ENCODE data around the gene SDK2. TPM values are rescaled to one million over a fixed set of nuclear protein-coding genes. Genes with fewer than 3 reads are reported as not detected.

SDK2 gene
- total RNA-seq, 6 experiments from 2014 or later, result 0.11 to 0.46 (median 0.25) TPM

- WGBS (ENCODE audit: insufficient coverage, low coverage, low lambda C conversion rate, missing lambda C conversion rate), result 42% methylated on average over 7 of the region's 9 CpGs
- no peak for ATAC-seq
- no peaks in the 10 kb centered on the region for H3K36me3 ChIP-seq
- H3K27ac ChIP-seq, result no peak overlapping the region
- no peak overlapping the region for H3K4me3 ChIP-seq
- no peaks in the 10 kb centered on the region for H3K9me3 ChIP-seq
- no peak for TF ChIP-seq CTCF (IDR thresholded peaks at IDR 0.05)
- H3K4me1 ChIP-seq, result no peaks in the 10 kb centered on the region
- no peaks in the 10 kb centered on the region for H3K27me3 ChIP-seq
- DNase-seq, result no peak
- intact Hi-C loops (cut with DNase I), result no loop called here
Observed at GRCh38 chr17:73542323-73542722, 101.9 kb downstream of the SDK2 start.

GRCh38 chr17:73541561-73541981, 102.7 kb downstream of the SDK2 start:
- ATAC-seq (no peak), DNase-seq (no peak)
- H3K4me3 ChIP-seq, result no peak overlapping the region
- no peaks in the 10 kb centered on the region for H3K9me3 ChIP-seq
- H3K36me3 ChIP-seq, result no peaks in the 10 kb centered on the region
- TF ChIP-seq POLR2A (IDR thresholded peaks at IDR 0.05), result no peak
- TF ChIP-seq CTCF (IDR thresholded peaks at IDR 0.05), result no peak
- no peaks in the 10 kb centered on the region for H3K4me1 ChIP-seq
- 59% methylated on average over 16 of the region's 16 CpGs for WGBS (ENCODE audit: insufficient coverage, low coverage, low lambda C conversion rate, missing lambda C conversion rate)
- no peak overlapping the region for H3K27ac ChIP-seq
- intact Hi-C loops (cut with DNase I), result no loop called here
- no peaks in the 10 kb centered on the region for H3K27me3 ChIP-seq

- H3K27me3 ChIP-seq, result no peaks in the 10 kb centered on the region
- H3K4me3 ChIP-seq, result no peak overlapping the region
- no peaks in the 10 kb centered on the region for H3K36me3 ChIP-seq
- no peak overlapping the region for H3K27ac ChIP-seq
- ATAC-seq, result no peak
- H3K9me3 ChIP-seq, result no peaks in the 10 kb centered on the region
- TF ChIP-seq POLR2A (IDR thresholded peaks at IDR 0.05), result no peak
- TF ChIP-seq CTCF (IDR thresholded peaks at IDR 0.05), result no peak
- 48% methylated on average over 3 of the region's 6 CpGs for WGBS (ENCODE audit: insufficient coverage, low coverage, low lambda C conversion rate, missing lambda C conversion rate)
- intact Hi-C loops (cut with DNase I), result no loop called here
- no peaks in the 10 kb centered on the region for H3K4me1 ChIP-seq
- no peak for DNase-seq
Observed at GRCh38 chr17:73541111-73541510, 103.1 kb downstream of the SDK2 start.

GRCh38 chr17:73539166-73539565, 105.1 kb downstream of the SDK2 start:
- Histone ChIP-seq H3K27me3 (no peaks in the 10 kb centered on the region), H3K4me1 (no peaks in the 10 kb centered on the region), H3K9me3 (no peaks in the 10 kb centered on the region), H3K4me3 (no peak overlapping the region), H3K36me3 (no peaks in the 10 kb centered on the region), H3K27ac (no peak overlapping the region)
- WGBS (ENCODE audit: insufficient coverage, low coverage, low lambda C conversion rate, missing lambda C conversion rate), result 34% methylated on average over 7 of the region's 9 CpGs
- ATAC-seq (no peak), DNase-seq (no peak)
- intact Hi-C loops (cut with DNase I), result no loop called here
- TF ChIP-seq CTCF (IDR thresholded peaks at IDR 0.05), result no peak
- TF ChIP-seq POLR2A (IDR thresholded peaks at IDR 0.05), result no peak

- no peak for TF ChIP-seq POLR2A (IDR thresholded peaks at IDR 0.05)
- TF ChIP-seq CTCF (IDR thresholded peaks at IDR 0.05), result no peak
- no peaks in the 10 kb centered on the region for H3K9me3 ChIP-seq
- H3K27me3 ChIP-seq, result no peaks in the 10 kb centered on the region
- no peaks in the 10 kb centered on the region for H3K36me3 ChIP-seq
- no peak for ATAC-seq
- no peak overlapping the region for H3K27ac ChIP-seq
- WGBS (ENCODE audit: insufficient coverage, low coverage, low lambda C conversion rate, missing lambda C conversion rate), result 59% methylated on average over 7 of the region's 7 CpGs
- H3K4me1 ChIP-seq, result no peaks in the 10 kb centered on the region
- intact Hi-C loops (cut with DNase I), result no loop called here
- no peak overlapping the region for H3K4me3 ChIP-seq
- DNase-seq, result no peak
Observed at GRCh38 chr17:73538445-73538844, 105.8 kb downstream of the SDK2 start.

All from right lobe of liver (tissue), 6 donors.